ENCODE data around the gene PSG1. TPM values are rescaled to one million over a fixed set of nuclear protein-coding genes. Genes with fewer than 3 reads are reported as not detected.
A peak's percentile ranks its signal among the peaks of the same experiment; 100 is the strongest.
"Not testable (repeated sequence)": the region's sequence is repeated elsewhere in the genome, so short reads cannot be mapped to it uniquely, and the experiment has no call there.

The PSG1 gene
- total RNA-seq, 1 experiment from 2014 or later, result 0.72 TPM

GRCh38 chr19:42832746-42833442 lies 46.6 kb downstream of the PSG1 start:
- H2AFZ ChIP-seq; H3K4me3 ChIP-seq; H3K9me3 ChIP-seq (ENCODE audit: insufficient read depth, low read depth); intact Hi-C loops (cut with micrococcal nuclease; ENCODE audit: unreplicated experiment); CTCF ChIA-PET; H3K79me2 ChIP-seq (ENCODE audit: low read depth); H3K36me3 ChIP-seq (ENCODE audit: low read depth); BruUV-seq (replicated peaks); H4K20me1 ChIP-seq (ENCODE audit: insufficient read depth); H3K9me2 ChIP-seq (ENCODE audit: insufficient read depth); H3K27me3 ChIP-seq (ENCODE audit: insufficient read depth, low read depth): not testable (repeated sequence)
- Histone ChIP-seq H3K4me1 (replicated peaks; ENCODE audit: insufficient read depth) (peaks cover 37% of the 10 kb centered on the region), H3K27ac (peak overlapping the region; percentile 98), H3F3A (ENCODE audit: insufficient read depth, low read depth) (peaks cover 25% of the 10 kb centered on the region), H3K4me2 (peak overlapping the region; percentile 71)
- POLR2A ChIA-PET (ENCODE audit: unreplicated experiment), result interaction anchor here (0.7 kb wide), 1 partner anchor 851 kb away, joined by 3 read pairs; no protein-coding TSS in a partner anchor
- DNase-seq, result peak; percentile 51 to 80

GRCh38 chr19:42832023-42832680 lies 47.4 kb downstream of the PSG1 start:
- H3K4me3 ChIP-seq; H3K36me3 ChIP-seq (ENCODE audit: low read depth); intact Hi-C loops (cut with micrococcal nuclease; ENCODE audit: unreplicated experiment); H3K9me2 ChIP-seq (ENCODE audit: insufficient read depth); CTCF ChIA-PET; H2AFZ ChIP-seq; H3K79me2 ChIP-seq (ENCODE audit: low read depth); H3K9me3 ChIP-seq (ENCODE audit: insufficient read depth, low read depth); BruUV-seq (replicated peaks); H4K20me1 ChIP-seq (ENCODE audit: insufficient read depth); H3K27me3 ChIP-seq (ENCODE audit: insufficient read depth, low read depth): not testable (repeated sequence)
- peak overlapping the region; percentile 98 for H3K27ac ChIP-seq
- H3K4me2 ChIP-seq, result peak overlapping the region; percentile 71
- POLR2A ChIA-PET (ENCODE audit: unreplicated experiment), result interaction anchor here (0.6 kb wide), 1 partner anchor 1220 kb away, joined by 8 read pairs; no protein-coding TSS in a partner anchor
- H3F3A ChIP-seq (ENCODE audit: insufficient read depth, low read depth), result peaks cover 25% of the 10 kb centered on the region
- H3K4me1 ChIP-seq (replicated peaks; ENCODE audit: insufficient read depth), result peaks cover 37% of the 10 kb centered on the region
- DNase-seq, result peak; percentile 53 to 75

GRCh38 chr19:42831221-42832019 lies 48.1 kb downstream of the PSG1 start:
- CTCF ChIA-PET, result interaction anchor here (0.7 kb wide), 1 partner anchor 309 kb away, joined by 5 read pairs; no protein-coding TSS in a partner anchor

DNA sequence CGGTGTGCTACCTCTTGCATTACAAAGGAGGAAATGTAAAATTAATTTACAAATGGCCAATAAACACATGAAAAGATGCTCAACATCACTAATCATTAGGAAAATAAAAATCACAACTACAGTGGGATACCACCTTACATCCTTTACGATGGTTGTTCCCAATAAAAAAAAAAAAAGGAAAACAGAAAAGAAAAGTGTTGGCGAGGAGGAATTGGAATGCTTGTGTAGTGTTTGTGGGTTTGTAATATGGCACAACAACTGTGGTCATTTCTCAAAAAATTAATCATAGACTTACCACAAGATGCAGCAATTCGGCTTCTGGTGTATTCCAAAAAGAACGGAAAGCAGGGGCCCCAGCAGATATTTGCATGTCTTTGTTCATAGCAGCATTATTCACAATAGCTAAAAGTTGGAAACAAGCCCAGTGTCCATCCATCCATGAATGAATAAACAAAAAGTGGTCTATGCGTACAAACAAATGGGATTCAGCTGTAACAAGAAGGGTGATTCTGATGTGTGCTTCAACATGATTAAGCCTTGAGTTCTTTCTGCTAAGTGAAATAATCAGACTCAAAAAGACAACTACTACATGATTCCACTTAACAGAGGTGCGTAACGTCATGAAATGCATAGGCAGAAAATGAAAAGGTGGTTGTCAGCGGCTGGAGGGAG lies 58.1 kb downstream of the PSG1 start:
- POLR2A ChIA-PET (ENCODE audit: unreplicated experiment); H3K4me3 ChIP-seq; H3K79me2 ChIP-seq (ENCODE audit: low read depth); intact Hi-C loops (cut with micrococcal nuclease; ENCODE audit: unreplicated experiment); H4K20me1 ChIP-seq (ENCODE audit: insufficient read depth); H3K9me2 ChIP-seq (ENCODE audit: insufficient read depth); H3F3A ChIP-seq (ENCODE audit: insufficient read depth, low read depth); CTCF ChIA-PET; H3K9me3 ChIP-seq (ENCODE audit: insufficient read depth, low read depth); H3K27me3 ChIP-seq (ENCODE audit: insufficient read depth, low read depth); H2AFZ ChIP-seq; BruUV-seq (replicated peaks); H3K36me3 ChIP-seq (ENCODE audit: low read depth); DNase-seq; H3K4me2 ChIP-seq; H3K27ac ChIP-seq: not testable (repeated sequence)
- H3K4me1 ChIP-seq (replicated peaks; ENCODE audit: insufficient read depth), result peaks cover 12% of the 10 kb centered on the region

More at GRCh38 chr19:42831221-42832019, 48.1 kb downstream of the PSG1 start:
- peak; percentile 63 to 98 for DNase-seq
- POLR2A ChIA-PET (ENCODE audit: unreplicated experiment), result no interaction called here
- H4K20me1 ChIP-seq (ENCODE audit: insufficient read depth), result no peaks in the 10 kb centered on the region
- BruUV-seq (replicated peaks), result TSS peak; percentile 90
- peaks cover 25% of the 10 kb centered on the region for H3F3A ChIP-seq (ENCODE audit: insufficient read depth, low read depth)
- no peaks in the 10 kb centered on the region for H3K27me3 ChIP-seq (ENCODE audit: insufficient read depth, low read depth)
- H3K4me1 ChIP-seq (replicated peaks; ENCODE audit: insufficient read depth), result peaks cover 37% of the 10 kb centered on the region
- TF ChIP-seq CTCF (conservative IDR thresholded peaks at IDR 0.05) (no peak; the same call in 1 of the 2 replicates), EZH2 (IDR thresholded peaks at IDR 0.05; ENCODE audit: low read depth) (no peak)
- no peak overlapping the region for H2AFZ ChIP-seq
- intact Hi-C loops (cut with micrococcal nuclease; ENCODE audit: unreplicated experiment), result loop anchor here (1.0 to 2.0 kb wide), 2 partner anchors 20 to 67 kb away; no protein-coding TSS in a partner anchor
- H3K4me3 ChIP-seq, result no peak overlapping the region
- peak overlapping the region; percentile 98 for H3K27ac ChIP-seq
- no peaks in the 10 kb centered on the region for H3K9me3 ChIP-seq (ENCODE audit: insufficient read depth, low read depth)
- H3K9me2 ChIP-seq (ENCODE audit: insufficient read depth), result no peaks in the 10 kb centered on the region
- no peaks in the 10 kb centered on the region for H3K36me3 ChIP-seq (ENCODE audit: low read depth)
- H3K79me2 ChIP-seq (ENCODE audit: low read depth), result no peaks in the 10 kb centered on the region
- H3K4me2 ChIP-seq, result peak overlapping the region; percentile 71

- H2AFZ ChIP-seq; H4K20me1 ChIP-seq (ENCODE audit: insufficient read depth); H3K36me3 ChIP-seq (ENCODE audit: low read depth); BruUV-seq (replicated peaks); H3K27ac ChIP-seq; H3F3A ChIP-seq (ENCODE audit: insufficient read depth, low read depth); H3K4me3 ChIP-seq; H3K9me2 ChIP-seq (ENCODE audit: insufficient read depth); H3K9me3 ChIP-seq (ENCODE audit: insufficient read depth, low read depth); H3K79me2 ChIP-seq (ENCODE audit: low read depth); CTCF ChIA-PET; intact Hi-C loops (cut with micrococcal nuclease; ENCODE audit: unreplicated experiment); H3K4me2 ChIP-seq; H3K27me3 ChIP-seq (ENCODE audit: insufficient read depth, low read depth): not testable (repeated sequence)
- peak in 1 of 2 experiments; percentile 66 for DNase-seq
- POLR2A ChIA-PET (ENCODE audit: unreplicated experiment), result interaction anchor here (0.7 kb wide), 1 partner anchor 408 kb away, joined by 3 read pairs; no protein-coding TSS in a partner anchor
- peaks cover 12% of the 10 kb centered on the region for H3K4me1 ChIP-seq (replicated peaks; ENCODE audit: insufficient read depth)
Measured at GRCh38 chr19:42819960-42820650, 59.4 kb downstream of the PSG1 start.

All from PC-9 (cell line).